Fibroblast of villous mesenchyme (primary cell): Measurements from ENCODE around the gene ABO. TPM values are rescaled to one million over a fixed set of nuclear protein-coding genes. Genes with fewer than 3 reads are reported as not detected.
"Not testable (repeated sequence)": the region's sequence is repeated elsewhere in the genome, so short reads cannot be mapped to it uniquely, and the experiment has no call there.

Source experiments
- DNase-seq: peaks from one replicate; pipeline ENCODE4 v3.0.0-alpha.2; 2010; ENCODE audit warnings: low read depth
- H3K4me3 ChIP-seq: 2 replicates; pipeline ENCODE4 v1.5.1; 2011; ENCODE audit warnings: low read depth, mild to moderate bottlenecking, low read length
- CTCF ChIP-seq: IDR thresholded peaks from 2 replicates; pipeline ENCODE4 v1.5.1; 2012; ENCODE audit warnings: low read depth, mild to moderate bottlenecking, low read length; ENCODE audit not compliant: insufficient read depth
- total RNA-seq: library from RNA; depleted of rRNA; stranded (reverse); fragments of >200 nt; gene quantifications from 2 replicates; pipeline ENCODE4 v1.2.3, GENCODE V29; 2012

Gene ABO
- total RNA-seq, 1 donor: not detected

GRCh38 chr9:133234577-133235322, 40.3 kb downstream of the ABO start:
- TF ChIP-seq CTCF: no peak
- DNase-seq: no peak

GRCh38 chr9:133233681-133234432, 41.1 kb downstream of the ABO start:
- no peak for TF ChIP-seq CTCF
- no peak for DNase-seq
- H3K4me3 ChIP-seq: no peak overlapping the region

More at GRCh38 chr9:133234577-133235322, 40.3 kb downstream of the ABO start:
- H3K4me3 ChIP-seq: no peak overlapping the region

GRCh38 chr9:133231934-133232568, 43.0 kb downstream of the ABO start:
- not testable (repeated sequence) for H3K4me3 ChIP-seq, DNase-seq

GRCh38 chr9:133230514-133230913, 44.5 kb downstream of the ABO start:
- DNase-seq, H3K4me3 ChIP-seq: not testable (repeated sequence)

GRCh38 chr9:133230093-133230492, 44.9 kb downstream of the ABO start:
- DNase-seq: no peak
- no peak overlapping the region for H3K4me3 ChIP-seq
- no peak for TF ChIP-seq CTCF

GRCh38 chr9:133228474-133229193, 46.4 kb downstream of the ABO start:
- DNase-seq, H3K4me3 ChIP-seq: not testable (repeated sequence)

- DNase-seq, H3K4me3 ChIP-seq: not testable (repeated sequence)
Observed at GRCh38 chr9:133227996-133228395, 47.0 kb downstream of the ABO start.

- no peak for DNase-seq
- no peak overlapping the region for H3K4me3 ChIP-seq
- no peak for TF ChIP-seq CTCF
Observed at GRCh38 chr9:133227242-133227860, 47.6 kb downstream of the ABO start.
